ENCODE data around the gene MRGPRE.

The MRGPRE gene

GRCh38 chr11:3178349-3178748 lies 53.9 kb downstream of the MRGPRE start:
- DNase-seq (ENCODE audit: low spot score): no peak

- DNase-seq (ENCODE audit: low spot score): no peak
Measured at GRCh38 chr11:3177931-3178330, 54.3 kb downstream of the MRGPRE start.

Measured in cerebellar cortex (tissue), 1 donor.